NCI-H2196 (cell line): ENCODE measurements around the gene VEZF1.

Source experiments
- DNase-seq: peaks from one replicate; lab custom pipeline; 2025; ENCODE audit not compliant: unreplicated experiment; lab: John Stamatoyannopoulos, UW

Gene VEZF1

DNA sequence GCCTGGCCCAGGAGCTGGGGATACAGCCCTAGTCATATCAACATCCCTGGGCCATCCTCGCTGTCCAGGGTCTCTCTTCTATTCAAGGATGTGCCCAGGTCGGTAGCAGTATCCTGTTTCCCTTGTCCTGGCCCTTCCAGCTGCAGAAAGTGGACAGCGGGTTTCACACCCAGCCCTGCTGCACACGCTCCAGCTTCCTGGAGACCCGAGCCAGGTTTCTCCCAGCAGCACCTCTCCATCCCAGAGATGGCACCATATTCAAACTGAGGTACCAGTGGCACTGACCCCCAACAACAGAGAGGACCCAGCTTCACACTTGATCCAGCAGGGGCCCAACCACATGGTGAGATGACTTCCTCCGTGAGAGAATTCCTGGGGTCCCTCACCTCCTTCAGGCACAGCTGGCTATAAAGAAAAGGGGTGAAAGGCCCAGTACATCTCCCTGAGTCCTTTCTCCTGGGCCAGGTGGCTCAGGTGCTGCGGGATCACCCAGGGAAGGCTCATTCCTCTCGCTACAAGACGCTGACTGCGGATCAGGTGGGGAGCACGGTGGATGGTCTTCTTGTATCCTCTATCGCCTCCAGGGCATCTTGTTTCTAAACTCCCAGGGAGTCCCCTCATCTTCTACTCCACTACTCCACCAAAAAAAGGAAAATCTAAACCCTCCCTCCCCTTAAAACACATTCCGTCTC, 34.2 kb downstream of the VEZF1 start:
- no peak for DNase-seq

GRCh38 chr17:57953219-57953618, 34.8 kb downstream of the VEZF1 start:
- DNase-seq = no peak

DNA sequence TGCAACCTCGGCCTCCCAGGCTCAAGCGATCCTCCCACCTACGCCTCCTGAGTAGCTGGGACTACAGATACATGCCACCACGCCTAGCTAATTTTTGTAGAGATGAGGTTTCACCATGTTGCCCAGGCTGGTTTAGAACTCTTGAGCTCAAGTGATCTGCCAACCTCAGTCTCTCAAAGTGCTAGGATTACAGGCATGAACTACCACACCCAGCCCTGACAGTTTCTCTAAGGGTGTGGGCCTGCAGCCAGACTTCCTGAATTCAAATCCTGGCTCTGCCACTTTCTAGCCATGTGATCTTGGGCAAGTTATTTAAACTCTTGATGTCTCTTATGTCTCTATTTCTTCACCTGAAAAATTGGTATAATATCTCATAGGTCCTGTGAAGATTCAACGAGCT, 38.4 kb downstream of the VEZF1 start:
- DNase-seq = peak; percentile 26

DNA sequence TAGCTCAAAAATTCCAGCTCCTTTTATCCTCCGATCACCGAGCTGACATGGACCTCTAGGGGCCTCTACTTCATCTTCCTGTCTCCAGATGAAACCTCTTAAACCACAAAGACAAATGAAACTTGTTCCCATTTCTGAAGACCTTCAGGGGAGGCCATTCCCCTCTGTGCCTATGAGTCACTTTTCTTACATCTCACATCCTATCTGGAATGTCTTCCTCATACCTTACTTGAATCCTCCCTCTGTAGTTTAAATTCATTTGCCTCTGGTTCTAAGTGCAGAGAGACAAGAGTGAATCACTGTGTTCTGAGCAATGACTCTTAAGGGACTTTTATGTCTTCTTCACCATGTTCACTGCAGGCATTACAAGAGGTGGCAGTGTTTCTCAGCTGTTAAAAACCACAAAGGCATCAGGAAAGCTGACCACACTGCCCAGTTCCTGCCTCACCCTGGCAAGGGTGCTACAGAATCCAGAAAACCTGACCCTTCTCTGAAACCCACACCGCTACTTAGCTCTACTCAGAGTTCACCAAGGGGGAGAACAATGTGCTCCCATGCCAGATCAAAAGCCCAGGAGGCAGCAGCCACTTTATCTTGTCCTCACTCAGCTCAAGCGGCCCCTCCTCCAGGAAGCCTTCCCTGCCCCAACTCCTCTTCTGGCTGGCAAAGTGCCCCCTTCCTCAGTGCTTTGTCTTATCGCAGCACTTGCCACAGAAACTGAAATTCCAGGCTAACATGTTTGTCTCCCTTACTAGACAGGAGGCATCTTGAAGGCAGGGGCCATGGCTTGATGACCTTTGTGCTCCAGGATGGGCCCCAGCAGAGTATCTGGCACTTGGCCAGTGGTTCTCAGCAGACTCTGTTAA, 39.3 kb downstream of the VEZF1 start:
- peak; percentile 59 for DNase-seq

DNA sequence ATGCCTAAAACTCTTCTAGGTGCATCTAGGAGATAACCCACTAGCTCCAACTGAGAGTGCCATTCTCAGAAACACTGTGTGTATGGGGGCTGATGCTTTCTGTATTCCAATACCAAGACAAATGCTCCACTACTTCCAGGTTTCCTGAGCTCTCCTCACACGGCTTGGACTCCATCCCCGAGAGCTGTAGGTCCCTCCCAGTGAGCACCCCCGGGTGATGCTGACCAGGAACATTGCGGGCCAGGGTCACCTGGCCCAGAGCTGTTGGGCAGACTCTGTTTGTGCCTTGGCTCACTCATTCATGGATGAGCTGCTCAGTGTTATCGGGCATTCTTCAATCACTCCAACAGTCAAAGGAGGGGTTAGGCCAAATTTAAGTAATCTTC, 39.9 kb downstream of the VEZF1 start:
- DNase-seq = no peak

DNA sequence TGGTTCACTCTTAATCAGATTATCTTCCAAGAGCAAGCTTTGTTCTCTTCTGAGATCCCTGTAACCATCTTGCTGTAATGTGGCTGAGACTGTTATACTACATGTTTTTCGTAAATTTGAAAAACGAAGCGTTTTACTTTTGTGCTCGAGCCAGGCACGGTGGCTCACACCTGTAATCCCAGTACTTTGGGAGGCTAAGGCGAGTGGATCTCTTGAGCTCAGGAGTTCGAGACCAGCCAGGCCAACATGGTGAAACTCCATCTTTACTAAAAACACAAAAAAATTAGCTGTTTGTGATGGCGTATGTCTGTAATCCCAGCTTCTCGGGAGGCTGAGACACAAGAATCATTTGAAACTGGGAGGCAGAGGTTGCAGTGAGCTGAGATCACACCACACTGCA, 40.7 kb downstream of the VEZF1 start:
- no peak for DNase-seq

DNA sequence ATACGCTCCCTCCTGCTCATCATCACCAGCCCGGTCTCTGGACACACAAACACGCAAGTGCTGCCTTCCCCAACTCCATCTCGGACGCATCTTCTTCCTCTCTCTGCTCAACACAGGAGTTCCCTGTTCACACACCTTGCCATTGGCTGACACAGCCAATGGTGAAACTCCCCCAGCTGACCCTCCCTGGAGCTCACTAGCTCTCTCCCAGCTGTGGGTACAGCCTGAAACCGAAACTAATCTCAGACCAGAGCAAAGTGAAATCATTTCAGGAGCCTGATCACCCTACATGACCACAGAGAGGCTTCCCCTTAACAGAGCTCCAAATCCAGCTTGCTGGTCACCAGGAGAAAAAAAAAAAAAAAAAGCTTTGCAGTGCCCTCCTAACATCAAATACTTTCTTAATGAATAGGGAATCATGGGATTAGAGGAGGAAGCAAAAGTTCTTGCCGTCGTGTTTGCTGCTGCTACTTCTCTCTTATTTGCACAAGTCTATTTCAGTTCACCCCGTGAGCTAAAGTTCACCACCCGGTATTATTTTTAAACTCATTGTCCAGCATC, 41.2 kb downstream of the VEZF1 start:
- peak; percentile 71 for DNase-seq

DNA sequence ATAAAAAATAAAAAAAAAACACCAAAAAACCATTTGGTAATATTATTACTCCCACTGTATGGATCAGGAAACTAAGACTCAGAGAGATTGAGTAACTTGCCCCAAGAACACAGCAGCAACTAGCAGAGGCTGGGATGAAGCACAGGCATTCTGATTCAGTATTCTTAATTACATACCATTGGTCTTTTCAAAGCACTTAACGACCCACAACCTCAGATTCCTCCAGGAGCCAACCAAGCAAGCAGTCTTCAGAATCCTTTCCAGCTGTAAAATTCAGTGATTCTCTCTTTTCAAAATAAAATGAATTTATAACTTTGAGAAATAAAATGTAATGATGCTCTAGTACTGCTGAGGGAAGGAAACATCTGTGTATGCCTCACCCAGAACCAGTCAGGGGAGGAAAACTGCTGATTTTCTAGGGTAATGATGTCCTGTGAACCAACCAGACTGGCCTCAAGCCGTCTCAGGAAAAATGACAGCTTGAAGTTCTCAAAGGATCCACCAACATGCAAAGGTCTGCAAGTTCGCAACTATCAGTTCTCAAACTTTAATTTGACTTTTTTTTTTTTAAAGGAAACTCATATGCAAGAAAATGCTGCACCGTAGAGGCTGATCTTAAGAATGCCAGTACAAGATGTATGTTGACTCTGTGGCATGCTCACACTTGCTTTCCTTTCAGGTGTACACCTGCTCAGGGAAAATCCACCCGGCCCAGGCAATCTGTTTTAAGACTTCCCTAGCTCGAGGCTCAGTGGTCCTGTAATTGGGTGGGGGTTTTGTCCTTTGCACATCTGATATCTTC, 41.9 kb downstream of the VEZF1 start:
- DNase-seq = no peak

DNA sequence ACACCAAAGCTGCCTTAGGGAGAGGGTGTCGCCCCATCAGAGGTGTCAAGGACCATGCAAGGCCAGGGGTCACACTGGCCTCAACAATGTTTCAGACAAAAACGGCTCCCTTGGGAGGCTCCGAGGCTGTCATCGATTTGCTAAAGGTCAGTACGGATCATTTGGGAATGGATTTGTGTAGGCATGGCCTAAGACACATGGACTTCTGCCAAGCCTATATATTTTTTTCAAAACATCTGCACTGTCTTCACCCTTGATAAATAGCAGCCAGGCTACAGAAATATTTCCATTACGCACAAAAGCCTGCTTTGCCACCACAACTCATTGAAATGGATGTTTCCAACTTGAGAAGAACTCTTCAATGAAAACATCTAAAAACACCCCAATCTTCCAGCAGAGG, 43.1 kb downstream of the VEZF1 start:
- no peak for DNase-seq

GRCh38 chr17:57943645-57944044, 44.4 kb downstream of the VEZF1 start:
- no peak for DNase-seq

DNA sequence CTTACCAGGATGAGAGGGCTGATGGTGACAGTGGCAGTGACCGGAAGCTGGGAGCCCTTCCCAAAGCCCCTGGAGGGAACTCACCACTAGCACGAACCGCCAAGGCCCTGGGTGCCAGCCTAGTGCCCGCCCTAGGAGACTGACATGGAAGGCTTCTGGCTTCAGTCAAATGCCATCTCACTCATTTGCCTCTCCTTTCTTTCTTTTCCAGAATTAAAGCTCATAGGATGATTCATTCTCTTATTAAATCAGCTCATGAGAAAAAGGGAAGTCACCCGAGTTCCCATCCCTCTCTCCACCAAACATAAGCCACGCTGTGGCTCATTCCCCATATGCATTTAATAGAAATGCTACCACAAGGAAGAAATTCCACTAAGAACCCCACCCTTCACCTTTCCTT, 44.9 kb downstream of the VEZF1 start:
- no peak for DNase-seq

GRCh38 chr17:57941384-57942370, 46.4 kb downstream of the VEZF1 start:
- DNase-seq = no peak

DNA sequence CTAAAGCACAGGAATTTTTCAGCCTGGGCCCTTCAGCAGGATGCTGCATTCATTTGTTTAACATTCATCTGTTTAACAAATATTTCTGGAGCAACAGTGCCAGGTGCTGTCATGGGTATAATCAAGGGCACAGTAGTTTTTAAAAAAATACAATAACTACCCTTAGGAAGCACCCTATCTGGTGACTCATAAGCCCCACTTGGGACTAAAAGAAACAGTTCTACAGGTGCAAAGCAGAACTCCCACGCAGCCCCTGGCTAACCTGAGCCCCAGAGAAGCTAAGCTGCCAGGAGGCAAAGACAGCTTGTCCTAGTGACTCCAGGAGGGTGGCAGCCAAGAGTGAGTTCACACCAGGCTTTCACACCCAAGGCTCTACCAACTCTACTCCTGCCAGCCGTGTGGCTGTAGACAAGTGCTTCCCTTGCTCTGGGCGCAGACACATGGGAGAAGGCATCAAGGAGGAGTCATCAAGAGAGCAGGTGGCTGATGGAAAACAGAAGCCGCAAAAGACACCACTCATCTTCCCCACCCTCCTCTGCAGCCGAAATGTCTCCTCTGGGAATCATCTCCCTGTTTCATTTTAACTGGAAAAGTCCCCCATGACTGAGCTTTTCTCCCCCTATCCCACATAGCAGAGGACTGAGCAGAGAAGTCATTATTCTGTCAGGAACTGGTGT, 47.3 kb downstream of the VEZF1 start:
- peak; percentile 66 for DNase-seq

DNA sequence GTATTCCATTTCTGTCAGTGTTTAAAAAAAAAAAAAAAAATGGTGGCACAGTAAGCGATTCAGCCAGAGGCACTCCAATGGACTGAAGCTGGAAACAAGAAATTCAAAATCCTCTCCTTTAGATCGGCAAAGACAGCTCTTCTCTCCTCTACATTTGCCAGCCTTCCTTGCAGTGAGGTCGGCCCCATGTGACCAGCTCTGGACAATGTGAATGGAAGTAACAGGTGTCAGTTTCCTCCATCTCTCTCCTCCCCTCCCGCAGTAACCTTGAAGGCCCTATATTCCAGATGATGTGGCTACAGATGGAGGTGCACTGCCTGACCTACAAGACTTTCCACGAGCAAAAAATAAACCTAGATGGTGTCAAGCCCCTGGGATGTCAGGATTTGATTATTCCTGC, 47.8 kb downstream of the VEZF1 start:
- peak; percentile 82 for DNase-seq

- DNase-seq = peak; percentile 84
Observed at GRCh38 chr17:57939797-57940196, 48.3 kb downstream of the VEZF1 start.

DNA sequence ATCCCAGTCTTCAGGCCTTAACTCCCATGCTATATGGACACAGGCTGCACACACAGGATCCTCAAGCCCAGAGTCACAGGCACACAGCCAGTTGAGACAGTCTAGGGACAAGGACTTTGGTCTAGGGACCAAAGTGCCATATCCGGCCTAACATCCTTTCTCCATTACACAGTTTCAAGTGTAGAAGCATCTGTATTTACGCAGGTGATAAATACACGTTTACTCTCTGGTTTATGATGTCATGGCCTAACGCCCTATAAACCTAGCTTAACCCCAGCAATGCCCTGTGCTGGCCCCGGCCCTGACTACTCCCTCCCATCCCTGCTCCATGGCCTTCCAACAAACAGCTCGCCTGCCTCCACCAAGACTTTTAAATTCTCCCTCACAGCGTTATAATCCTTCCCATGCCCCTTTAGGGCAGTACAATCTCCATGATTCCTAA, 50.0 kb downstream of the VEZF1 start:
- DNase-seq = peak; percentile 30

GRCh38 chr17:57937492-57937891, 50.6 kb downstream of the VEZF1 start:
- DNase-seq = no peak

DNA sequence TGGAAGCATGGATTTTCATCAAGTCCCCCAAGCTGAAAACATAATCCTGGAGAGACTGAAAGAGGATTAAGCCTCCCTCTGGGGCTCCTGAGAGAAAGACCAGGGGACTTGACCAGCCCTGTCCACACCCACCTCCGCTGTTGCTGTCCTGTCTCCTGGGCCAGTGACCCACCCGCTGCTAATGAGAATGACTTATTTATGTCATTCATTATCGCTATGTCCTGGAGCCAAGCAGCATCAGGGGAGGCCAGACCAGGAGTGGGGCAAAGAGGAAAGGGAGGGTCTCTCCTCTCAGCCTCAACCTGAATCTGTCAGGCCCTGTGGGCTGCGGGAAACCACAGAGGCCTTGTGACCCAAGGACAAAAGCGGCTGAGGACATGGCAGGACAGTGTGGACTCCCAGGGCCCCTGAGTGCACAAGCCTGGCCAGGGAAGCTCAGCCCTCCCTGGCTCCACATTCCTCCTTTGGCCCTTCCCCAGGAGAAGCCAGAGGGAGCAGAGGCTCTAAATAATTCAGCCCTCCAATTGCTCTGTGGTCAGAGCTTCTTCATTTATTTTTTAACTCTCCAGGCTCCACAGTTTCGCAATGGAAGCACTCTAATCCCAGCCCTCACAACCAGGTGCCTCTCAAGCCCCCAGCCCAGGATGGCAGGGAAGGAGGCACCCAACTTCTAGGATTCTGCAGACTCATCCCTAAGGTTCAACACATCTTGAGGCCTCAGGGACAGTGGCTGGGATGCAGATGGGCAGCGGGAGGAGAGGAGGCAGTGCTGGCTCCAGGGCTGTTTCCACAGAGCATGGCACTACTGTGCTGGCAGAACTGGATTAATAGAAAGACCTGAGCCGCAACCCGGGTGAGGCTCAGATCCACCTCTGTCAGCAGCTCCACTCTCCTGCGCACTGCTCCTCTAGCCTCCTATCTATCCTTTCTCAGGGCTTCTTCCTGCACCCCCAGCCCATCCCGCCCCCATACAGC, 51.9 kb downstream of the VEZF1 start:
- DNase-seq = no peak
